Measurements from ENCODE around the gene CHAT. TPM values are rescaled to one million over a fixed set of nuclear protein-coding genes. Genes with fewer than 3 reads are reported as not detected.

Gene CHAT
- total RNA-seq, 1 experiment from 2014 or later, result not detected

GRCh38 chr10:49664842-49665355, 51.1 kb downstream of the CHAT start:
- no TSS peak for BruUV-seq (replicated peaks)
- peaks cover 53% of the 10 kb centered on the region for H3K27me3 ChIP-seq (ENCODE audit: insufficient read depth, low read depth)
- DNase-seq, result peak in 1 of 2 experiments; percentile 8
- no peaks in the 10 kb centered on the region for H3K9me2 ChIP-seq (ENCODE audit: insufficient read depth)
- CTCF ChIA-PET, result no interaction called here
- TF ChIP-seq EZH2 (IDR thresholded peaks at IDR 0.05; ENCODE audit: low read depth) (no peak), CTCF (conservative IDR thresholded peaks at IDR 0.05) (no peak)
- H3K36me3 ChIP-seq (ENCODE audit: low read depth), result no peaks in the 10 kb centered on the region
- H3K4me2 ChIP-seq, result no peak overlapping the region
- H3K4me1 ChIP-seq (replicated peaks; ENCODE audit: insufficient read depth), result no peaks in the 10 kb centered on the region
- H4K20me1 ChIP-seq (ENCODE audit: insufficient read depth), result no peaks in the 10 kb centered on the region
- POLR2A ChIA-PET (ENCODE audit: unreplicated experiment), result no interaction called here
- no peaks in the 10 kb centered on the region for H3K9me3 ChIP-seq (ENCODE audit: insufficient read depth, low read depth)
- H3K27ac ChIP-seq, result no peak overlapping the region
- H3F3A ChIP-seq (ENCODE audit: insufficient read depth, low read depth), result no peaks in the 10 kb centered on the region
- H3K4me3 ChIP-seq, result no peak overlapping the region
- no peak overlapping the region for H2AFZ ChIP-seq
- H3K79me2 ChIP-seq (ENCODE audit: low read depth), result no peaks in the 10 kb centered on the region
- intact Hi-C loops (cut with micrococcal nuclease; ENCODE audit: unreplicated experiment), result no loop called here

- Histone ChIP-seq H3K9me2 (ENCODE audit: insufficient read depth) (no peaks in the 10 kb centered on the region), H4K20me1 (ENCODE audit: insufficient read depth) (no peaks in the 10 kb centered on the region), H3K4me3 (no peak overlapping the region), H3K4me2 (no peak overlapping the region), H3K79me2 (ENCODE audit: low read depth) (no peaks in the 10 kb centered on the region), H3K36me3 (ENCODE audit: low read depth) (no peaks in the 10 kb centered on the region), H3K4me1 (replicated peaks; ENCODE audit: insufficient read depth) (no peaks in the 10 kb centered on the region), H3F3A (ENCODE audit: insufficient read depth, low read depth) (no peaks in the 10 kb centered on the region), H3K27ac (no peak overlapping the region), H3K27me3 (ENCODE audit: insufficient read depth, low read depth) (peaks cover 60% of the 10 kb centered on the region), H2AFZ (no peak overlapping the region), H3K9me3 (ENCODE audit: insufficient read depth, low read depth) (no peaks in the 10 kb centered on the region)
- intact Hi-C loops (cut with micrococcal nuclease; ENCODE audit: unreplicated experiment), result no loop called here
- POLR2A ChIA-PET (ENCODE audit: unreplicated experiment), result no interaction called here
- CTCF ChIA-PET, result no interaction called here
- BruUV-seq (replicated peaks), result no TSS peak
- TF ChIP-seq CTCF (conservative IDR thresholded peaks at IDR 0.05) (no peak), EZH2 (IDR thresholded peaks at IDR 0.05; ENCODE audit: low read depth) (no peak)
- DNase-seq, result peak in 1 of 2 experiments; percentile 15
Measured at GRCh38 chr10:49666054-49666615, 52.3 kb downstream of the CHAT start.

- Histone ChIP-seq H3K27ac (no peak overlapping the region), H3K27me3 (ENCODE audit: insufficient read depth, low read depth) (peaks cover 65% of the 10 kb centered on the region), H3K4me3 (no peak overlapping the region), H4K20me1 (ENCODE audit: insufficient read depth) (no peaks in the 10 kb centered on the region), H3K4me2 (no peak overlapping the region), H3K9me3 (ENCODE audit: insufficient read depth, low read depth) (no peaks in the 10 kb centered on the region), H3F3A (ENCODE audit: insufficient read depth, low read depth) (no peaks in the 10 kb centered on the region), H3K4me1 (replicated peaks; ENCODE audit: insufficient read depth) (no peaks in the 10 kb centered on the region), H3K9me2 (ENCODE audit: insufficient read depth) (no peaks in the 10 kb centered on the region), H2AFZ (no peak overlapping the region), H3K36me3 (ENCODE audit: low read depth) (no peaks in the 10 kb centered on the region), H3K79me2 (ENCODE audit: low read depth) (no peaks in the 10 kb centered on the region)
- intact Hi-C loops (cut with micrococcal nuclease; ENCODE audit: unreplicated experiment), result no loop called here
- TF ChIP-seq CTCF (conservative IDR thresholded peaks at IDR 0.05), result no peak
- no peak for TF ChIP-seq EZH2 (IDR thresholded peaks at IDR 0.05; ENCODE audit: low read depth)
- peak in 1 of 2 experiments; percentile 30 for DNase-seq
- POLR2A ChIA-PET (ENCODE audit: unreplicated experiment), result no interaction called here
- BruUV-seq (replicated peaks), result no TSS peak
- CTCF ChIA-PET, result no interaction called here
Measured at GRCh38 chr10:49666685-49667084, 52.8 kb downstream of the CHAT start.
